Measurements from ENCODE around the gene ZNF148.

The ZNF148 gene

GRCh38 chr3:125325746-125326145 is 49.4 kb downstream of the ZNF148 start:
- H3K27ac Mint-ChIP-seq, result no peak overlapping the region
- H3K9me3 Mint-ChIP-seq, result peaks cover 9% of the 10 kb centered on the region
- H3K4me3 Mint-ChIP-seq, result no peak overlapping the region
- no peaks in the 10 kb centered on the region for H3K4me1 Mint-ChIP-seq
- H3K36me3 Mint-ChIP-seq, result peaks cover 81% of the 10 kb centered on the region
- ATAC-seq, result no peak
- no peak for DNase-seq (ENCODE audit: low spot score in 2 of 2)

GRCh38 chr3:125324341-125324740 is 50.8 kb downstream of the ZNF148 start:
- H3K4me3 Mint-ChIP-seq, result no peak overlapping the region
- no peaks in the 10 kb centered on the region for H3K4me1 Mint-ChIP-seq
- DNase-seq (ENCODE audit: low spot score in 2 of 2) (no peak), ATAC-seq (no peak)
- H3K27ac Mint-ChIP-seq, result no peak overlapping the region
- peaks cover 68% of the 10 kb centered on the region for H3K36me3 Mint-ChIP-seq
- H3K9me3 Mint-ChIP-seq, result peaks cover 9% of the 10 kb centered on the region

GRCh38 chr3:125322917-125323316 is 52.2 kb downstream of the ZNF148 start:
- Mint-ChIP-seq H3K36me3 (peaks cover 58% of the 10 kb centered on the region), H3K4me1 (no peaks in the 10 kb centered on the region), H3K9me3 (peaks cover 9% of the 10 kb centered on the region), H3K4me3 (no peak overlapping the region), H3K27ac (no peak overlapping the region)
- DNase-seq (ENCODE audit: low spot score in 2 of 2) (no peak), ATAC-seq (no peak)

DNA sequence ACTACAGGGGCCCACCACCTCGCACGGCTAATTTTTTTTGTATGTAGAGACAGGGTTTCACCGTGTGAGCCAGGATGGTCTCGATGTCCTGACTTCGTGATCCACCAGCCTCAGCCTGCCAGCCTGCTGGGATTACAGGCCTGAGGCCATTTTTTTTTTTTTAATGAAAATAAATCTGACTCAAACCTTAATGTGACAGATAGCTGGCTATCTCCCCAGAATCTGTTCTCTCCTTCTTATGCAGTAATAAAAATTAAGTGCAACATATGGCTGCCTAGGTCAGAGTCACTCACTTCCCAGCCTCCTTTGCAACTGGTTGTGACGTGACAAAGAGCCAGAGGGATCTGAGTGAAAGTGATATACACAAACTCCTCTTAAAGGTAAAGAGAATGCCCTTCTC is 53.0 kb downstream of the ZNF148 start:
- no peak overlapping the region for H3K27ac Mint-ChIP-seq
- peaks cover 55% of the 10 kb centered on the region for H3K36me3 Mint-ChIP-seq
- ATAC-seq, result no peak
- H3K4me1 Mint-ChIP-seq, result no peaks in the 10 kb centered on the region
- DNase-seq (ENCODE audit: low spot score in 2 of 2), result no peak
- H3K4me3 Mint-ChIP-seq, result no peak overlapping the region
- peaks cover 9% of the 10 kb centered on the region for H3K9me3 Mint-ChIP-seq

GRCh38 chr3:125319765-125320164 is 55.4 kb downstream of the ZNF148 start:
- H3K4me1 Mint-ChIP-seq, result no peaks in the 10 kb centered on the region
- H3K36me3 Mint-ChIP-seq, result peaks cover 37% of the 10 kb centered on the region

DNA sequence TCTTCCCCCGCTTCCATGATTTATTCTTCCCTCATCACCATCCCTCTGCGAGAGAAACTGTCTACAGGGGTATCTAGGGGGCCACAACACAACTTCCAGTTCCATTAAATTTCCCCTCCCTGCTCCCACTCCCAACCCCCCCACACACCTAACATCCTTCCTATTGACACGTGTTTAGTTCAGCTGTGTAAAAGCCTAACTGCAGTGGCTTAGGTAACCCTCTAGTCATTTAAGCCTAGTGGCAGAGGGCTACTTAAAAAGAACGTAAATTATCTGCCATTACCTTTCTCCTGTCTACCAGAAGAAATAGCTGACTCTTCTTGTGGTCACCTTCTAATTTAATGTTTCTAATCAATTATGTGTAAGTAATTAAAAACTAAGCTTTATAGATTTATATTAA is 56.3 kb downstream of the ZNF148 start:
- no peak overlapping the region for H3K27ac Mint-ChIP-seq

More at GRCh38 chr3:125319765-125320164, 55.4 kb downstream of the ZNF148 start:
- DNase-seq (ENCODE audit: low spot score in 2 of 2) (no peak), ATAC-seq (no peak)
- H3K4me3 Mint-ChIP-seq, result no peak overlapping the region
- H3K27ac Mint-ChIP-seq, result no peak overlapping the region
- H3K9me3 Mint-ChIP-seq, result no peaks in the 10 kb centered on the region

DNA sequence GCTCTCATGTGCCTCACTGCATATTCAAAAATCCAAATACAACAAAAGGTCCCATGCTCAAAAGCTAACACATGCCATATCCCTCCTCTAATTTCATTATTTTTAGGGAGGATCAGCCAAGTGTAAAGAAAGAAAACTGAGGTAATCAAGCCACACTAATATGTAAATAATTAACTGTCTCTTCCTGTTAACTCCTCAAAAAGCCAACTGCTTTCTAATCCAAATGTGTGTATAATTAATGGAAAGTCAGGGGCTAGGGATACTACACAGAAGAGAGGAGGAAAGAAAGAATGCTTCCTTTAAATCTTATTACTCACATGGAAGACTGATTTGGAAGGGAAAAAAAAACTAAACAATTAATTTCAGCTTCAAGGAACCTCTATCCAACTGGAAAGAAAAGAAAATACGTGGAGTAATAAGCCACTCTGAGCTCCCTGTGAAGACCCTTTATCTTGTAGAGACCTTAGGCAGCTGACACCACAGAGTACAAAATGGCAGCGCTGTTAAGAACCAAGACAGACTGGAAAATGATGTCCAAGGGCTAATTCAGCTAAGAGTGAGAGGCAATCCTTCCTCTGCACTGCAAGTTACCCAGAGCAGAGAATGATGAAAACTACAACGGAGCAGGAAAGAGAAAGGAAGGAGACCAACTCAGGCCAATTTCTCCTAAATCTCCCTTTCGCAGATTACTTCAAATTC is 56.8 kb downstream of the ZNF148 start:
- Mint-ChIP-seq H3K4me3 (no peak overlapping the region), H3K4me1 (peaks cover 3% of the 10 kb centered on the region), H3K9me3 (no peaks in the 10 kb centered on the region), H3K27ac (no peak overlapping the region), H3K36me3 (peaks cover 31% of the 10 kb centered on the region)
- no peak for ATAC-seq
- no peak for DNase-seq (ENCODE audit: low spot score in 2 of 2)

More for the DNA sequence above, 56.3 kb downstream of the ZNF148 start:
- ATAC-seq (no peak), DNase-seq (ENCODE audit: low spot score in 2 of 2) (no peak)
- Mint-ChIP-seq H3K4me1 (no peaks in the 10 kb centered on the region), H3K36me3 (peaks cover 33% of the 10 kb centered on the region), H3K4me3 (no peak overlapping the region), H3K9me3 (no peaks in the 10 kb centered on the region)

- peaks cover 31% of the 10 kb centered on the region for H3K36me3 Mint-ChIP-seq
- H3K4me3 Mint-ChIP-seq, result no peak overlapping the region
- ATAC-seq (no peak), DNase-seq (ENCODE audit: low spot score in 2 of 2) (no peak)
- H3K27ac Mint-ChIP-seq, result no peak overlapping the region
- no peaks in the 10 kb centered on the region for H3K9me3 Mint-ChIP-seq
- peaks cover 7% of the 10 kb centered on the region for H3K4me1 Mint-ChIP-seq
Measured at GRCh38 chr3:125317761-125318160, 57.4 kb downstream of the ZNF148 start.

DNA sequence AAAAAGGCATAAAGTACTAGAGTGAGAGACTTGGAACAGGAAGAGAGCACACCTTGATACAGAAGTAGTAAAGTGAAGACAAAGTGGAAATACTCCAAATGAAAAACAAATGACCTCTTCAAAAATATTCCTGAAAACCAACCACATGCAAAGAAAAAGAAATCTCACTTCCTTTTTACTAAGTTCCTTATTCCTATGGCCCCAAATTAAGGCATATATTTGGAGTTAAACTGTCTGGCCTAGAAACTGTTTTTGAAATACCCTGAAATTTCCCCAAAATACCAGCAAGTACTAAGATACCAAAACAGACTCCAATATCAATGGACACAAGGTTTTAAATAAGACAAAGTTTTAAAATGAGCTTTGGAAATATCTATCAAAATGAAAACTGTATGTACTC is 58.2 kb downstream of the ZNF148 start:
- Mint-ChIP-seq H3K27ac (no peak overlapping the region), H3K4me3 (no peak overlapping the region), H3K9me3 (no peaks in the 10 kb centered on the region), H3K4me1 (peaks cover 15% of the 10 kb centered on the region), H3K36me3 (peaks cover 31% of the 10 kb centered on the region)
- ATAC-seq (no peak), DNase-seq (ENCODE audit: low spot score in 2 of 2) (no peak)

DNA sequence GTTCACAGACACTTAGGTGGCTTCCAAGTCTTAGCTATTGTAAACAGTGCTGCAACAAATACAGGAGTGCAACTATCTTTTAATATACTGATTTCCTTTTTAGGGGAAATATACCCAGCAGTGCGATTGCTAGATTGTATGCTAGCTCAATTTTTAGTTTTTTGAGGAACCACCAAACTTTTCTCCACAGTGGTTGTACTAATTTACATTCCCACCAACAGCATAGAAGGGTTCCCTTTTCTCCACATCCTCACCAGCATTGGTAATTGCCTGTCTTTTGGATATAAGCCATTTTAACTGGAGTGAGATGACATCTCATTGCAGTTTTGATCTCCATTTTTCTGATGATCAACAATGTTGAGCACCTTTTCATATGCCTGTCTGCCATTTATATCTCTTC is 58.9 kb downstream of the ZNF148 start:
- Mint-ChIP-seq H3K36me3 (peaks cover 31% of the 10 kb centered on the region), H3K9me3 (no peaks in the 10 kb centered on the region)

GRCh38 chr3:125313060-125313635 is 62.0 kb downstream of the ZNF148 start:
- Mint-ChIP-seq H3K4me1 (peaks cover 40% of the 10 kb centered on the region), H3K36me3 (peaks cover 57% of the 10 kb centered on the region), H3K9me3 (no peaks in the 10 kb centered on the region), H3K4me3 (no peak overlapping the region), H3K27ac (no peak overlapping the region)
- DNase-seq (ENCODE audit: low spot score in 2 of 2), result no peak
- peak; percentile 78 for ATAC-seq

More for the DNA sequence above, 58.9 kb downstream of the ZNF148 start:
- peaks cover 20% of the 10 kb centered on the region for H3K4me1 Mint-ChIP-seq
- no peak for ATAC-seq
- H3K4me3 Mint-ChIP-seq, result no peak overlapping the region
- no peak for DNase-seq (ENCODE audit: low spot score in 2 of 2)
- no peak overlapping the region for H3K27ac Mint-ChIP-seq

GRCh38 chr3:125310623-125311081 is 64.5 kb downstream of the ZNF148 start:
- Mint-ChIP-seq H3K4me1 (peaks cover 47% of the 10 kb centered on the region), H3K4me3 (peak overlapping the region; percentile 74), H3K27ac (peak overlapping the region; percentile 57), H3K36me3 (peaks cover 77% of the 10 kb centered on the region), H3K9me3 (no peaks in the 10 kb centered on the region)
- peak; percentile 100 for ATAC-seq
- peak; percentile 37 to 74 for DNase-seq (ENCODE audit: low spot score in 2 of 2)

GRCh38 chr3:125309476-125309875 is 65.6 kb downstream of the ZNF148 start:
- Mint-ChIP-seq H3K4me3 (peak overlapping the region; percentile 74), H3K36me3 (peaks cover 76% of the 10 kb centered on the region), H3K9me3 (no peaks in the 10 kb centered on the region), H3K27ac (no peak overlapping the region), H3K4me1 (peaks cover 48% of the 10 kb centered on the region)
- no peak for ATAC-seq
- DNase-seq (ENCODE audit: low spot score in 2 of 2), result no peak

- DNase-seq (ENCODE audit: low spot score in 2 of 2), result no peak
- ATAC-seq, result no peak
- Mint-ChIP-seq H3K36me3 (peaks cover 66% of the 10 kb centered on the region), H3K9me3 (no peaks in the 10 kb centered on the region), H3K4me3 (no peak overlapping the region), H3K4me1 (peaks cover 44% of the 10 kb centered on the region), H3K27ac (no peak overlapping the region)
Measured at GRCh38 chr3:125306620-125307019, 68.5 kb downstream of the ZNF148 start.

GRCh38 chr3:125302932-125303331 is 72.2 kb downstream of the ZNF148 start:
- Mint-ChIP-seq H3K4me1 (peaks cover 22% of the 10 kb centered on the region), H3K4me3 (no peak overlapping the region), H3K36me3 (peaks cover 43% of the 10 kb centered on the region), H3K27ac (peak overlapping the region; percentile 16), H3K9me3 (no peaks in the 10 kb centered on the region)
- no peak for ATAC-seq
- no peak for DNase-seq (ENCODE audit: low spot score in 2 of 2)

- DNase-seq (ENCODE audit: low spot score in 2 of 2), result no peak
- no peak for ATAC-seq
- H3K36me3 Mint-ChIP-seq, result peaks cover 32% of the 10 kb centered on the region
- no peaks in the 10 kb centered on the region for H3K9me3 Mint-ChIP-seq
- H3K4me1 Mint-ChIP-seq, result peaks cover 15% of the 10 kb centered on the region
- no peak overlapping the region for H3K4me3 Mint-ChIP-seq
- no peak overlapping the region for H3K27ac Mint-ChIP-seq
Measured at GRCh38 chr3:125300416-125300815, 74.7 kb downstream of the ZNF148 start.

Measured in stimulated activated effector memory CD8-positive, alpha-beta T cell treated with anti-CD3 and anti-CD28 coated beads, Interleukin-12 subunit alpha, Interleukin-12 subunit beta, amount 100 ng/mL, for 72 hours (primary cell).